Transverse colon (tissue), 4 donors: Measurements from ENCODE around the gene PREX1. TPM values are rescaled to one million over a fixed set of nuclear protein-coding genes. Genes with fewer than 3 reads are reported as not detected.

Experiments
- DNase-seq: peaks from one replicate; pipeline ENCODE4 v3.0.0-alpha.2; 2019
- H3K27ac ChIP-seq, 4 donors: fragments of 200-600 bp; sonication (generic); 2 replicates each; pipeline ENCODE4 v1.5.1; 2016 to 2018; ENCODE audit warnings: inconsistent platforms in 4 of 4
- H3K27me3 ChIP-seq: fragments of 200-600 bp; sonication (generic); 2 replicates; pipeline ENCODE4 v1.5.1; 2017; ENCODE audit warnings: inconsistent platforms
- H3K36me3 ChIP-seq, 4 donors: fragments of 200-600 bp; sonication (generic); 2 replicates each; pipeline ENCODE4 v1.5.1; 2017 to 2019; ENCODE audit warnings: inconsistent platforms in 4 of 4
- H3K4me1 ChIP-seq, 4 donors: fragments of 200-600 bp; sonication (generic); 2 replicates each; pipeline ENCODE4 v1.5.1; 2017 to 2020; ENCODE audit warnings: inconsistent platforms in 4 of 4
- H3K4me3 ChIP-seq, 4 donors: fragments of 200-600 bp; sonication (generic); 1 replicate in 1 of 4; 2 replicates in 3 of 4; pipeline versions ENCODE4 v1.5.1 to v1.6.1; 2017 to 2019; ENCODE audit warnings: inconsistent platforms in 4 of 4
- H3K9me3 ChIP-seq, 2 donors: fragments of 200-600 bp; sonication (generic); 2 replicates each; pipeline ENCODE4 v1.5.1; 2017 to 2019; ENCODE audit warnings: inconsistent platforms in 2 of 2
- EP300 ChIP-seq: sonication (generic); formaldehyde crosslinking; IDR thresholded peaks from one replicate; pipeline ENCODE4 v1.6.1; 2017; ENCODE audit warnings: antibody characterized with exemption, low read depth
- POLR2A ChIP-seq: fragments of 450-650 bp; IDR thresholded peaks from one replicate; pipeline ENCODE4 v1.6.1; 2016; ENCODE audit warnings: antibody characterized with exemption, mild to moderate bottlenecking, moderate library complexity
- POLR2AphosphoS5 ChIP-seq, 3 donors: sonication (generic); formaldehyde crosslinking; IDR thresholded peaks; one replicate each; pipeline ENCODE4 v1.6.1; 2016; ENCODE audit warnings: antibody characterized with exemption in 3 of 3
- WGBS, 2 donors: methylation state at CpG; one replicate each; pipeline ENCODE4 v1.1.5; 2018; ENCODE audit warnings: low coverage in 1 of 2; 5-methylcytosine and 5-hydroxymethylcytosine counted together
- in situ Hi-C, 4 donors: fragments of 200-750 bp; cut with MboI; loops; one replicate each; pipeline versions ENCODE4 v1.15.0 to v1.15.1; 2017; ENCODE audit warnings: low sequenced_read_pairs in 3 of 4, low pct_ligation_motif_present in 1 of 4, low pct_unique_long_range_greater_than_20kb in 1 of 4
- intact Hi-C: fragments of 100-400 bp; cut with DNase I; formaldehyde crosslinking; loops from one replicate; pipeline ENCODE4 v1.15.1; 2023; ENCODE audit warnings: low total_unique reads
- total RNA-seq, 4 donors: library from RNA; depleted of rRNA; stranded (reverse); fragments of >200 nt; gene quantifications; one replicate each; pipeline ENCODE4 v1.1.0, GENCODE V29; 2016
- TF ChIP-seq, protein P1 (sequence below), 5 experiments: fragments of 200-600 bp in 3 of 5; fragments of 450-650 bp in 2 of 5; sonication (generic) in 3 of 5; IDR thresholded peaks; 1 replicate in 2 of 5; 2 replicates in 3 of 5; pipeline ENCODE4 v1.5.1; 2016 to 2017; ENCODE audit warnings: antibody characterized with exemption in 5 of 5, inconsistent platforms in 3 of 5, mild to moderate bottlenecking in 2 of 5, moderate library complexity in 1 of 5

Gene PREX1
- total RNA-seq, 4 donors from 2014 or later = 10.9 to 29.9 (median 16.6) TPM

GRCh38 chr20:48809673-48810072, 18.1 kb downstream of the PREX1 start:
- intact Hi-C loops = no loop called here

DNA sequence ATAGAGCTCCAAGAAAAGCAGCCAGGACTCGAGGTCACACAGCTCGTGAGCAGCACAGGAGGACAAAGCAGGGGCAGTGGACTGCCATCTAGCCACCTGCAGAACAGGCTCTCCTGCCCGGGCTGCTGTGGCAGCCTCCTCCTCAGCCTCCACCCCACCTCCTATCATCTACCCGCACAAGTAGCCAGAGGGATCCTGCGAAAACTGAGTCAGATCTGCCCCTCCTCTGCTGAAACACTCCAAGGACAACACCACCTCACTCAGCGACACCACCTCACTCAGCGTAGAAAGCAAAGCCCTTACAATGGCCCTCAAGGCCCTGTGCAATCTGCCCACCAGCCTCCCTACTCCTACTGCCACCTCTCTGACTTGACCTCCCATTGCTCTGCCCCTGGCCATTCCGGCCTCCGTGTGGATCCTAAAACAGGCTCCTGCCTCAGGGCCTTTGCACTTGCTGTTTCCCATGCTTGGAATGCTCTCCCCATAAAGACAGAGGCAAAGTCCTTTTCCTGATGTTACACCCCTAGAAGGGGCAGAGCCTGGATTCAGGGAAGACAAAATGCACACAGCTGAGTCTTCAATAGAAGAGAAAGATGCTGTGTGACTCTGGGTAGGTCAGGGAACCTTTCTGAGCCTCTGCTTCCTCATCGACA, 19.3 kb downstream of the PREX1 start:
- Histone ChIP-seq H3K36me3 (no peaks in the 10 kb centered on the region), H3K4me1 (peaks cover 0 to 12% (median 0%) of the 10 kb centered on the region in 4 donors), H3K27ac (no peak overlapping the region), H3K4me3 (no peak overlapping the region), H3K27me3 (no peaks in the 10 kb centered on the region), H3K9me3 (no peaks in the 10 kb centered on the region)
- DNase-seq = no peak
- WGBS, 2 donors = 87% methylated on average over 10 of the region's 10 CpGs; no CpG with 5 or more reads in 1 of the 2 donors
- TF ChIP-seq POLR2A = no peak
- TF ChIP-seq POLR2AphosphoS5 (IDR thresholded peaks at IDR 0.05) = no peak
- TF ChIP-seq, protein P1, sequence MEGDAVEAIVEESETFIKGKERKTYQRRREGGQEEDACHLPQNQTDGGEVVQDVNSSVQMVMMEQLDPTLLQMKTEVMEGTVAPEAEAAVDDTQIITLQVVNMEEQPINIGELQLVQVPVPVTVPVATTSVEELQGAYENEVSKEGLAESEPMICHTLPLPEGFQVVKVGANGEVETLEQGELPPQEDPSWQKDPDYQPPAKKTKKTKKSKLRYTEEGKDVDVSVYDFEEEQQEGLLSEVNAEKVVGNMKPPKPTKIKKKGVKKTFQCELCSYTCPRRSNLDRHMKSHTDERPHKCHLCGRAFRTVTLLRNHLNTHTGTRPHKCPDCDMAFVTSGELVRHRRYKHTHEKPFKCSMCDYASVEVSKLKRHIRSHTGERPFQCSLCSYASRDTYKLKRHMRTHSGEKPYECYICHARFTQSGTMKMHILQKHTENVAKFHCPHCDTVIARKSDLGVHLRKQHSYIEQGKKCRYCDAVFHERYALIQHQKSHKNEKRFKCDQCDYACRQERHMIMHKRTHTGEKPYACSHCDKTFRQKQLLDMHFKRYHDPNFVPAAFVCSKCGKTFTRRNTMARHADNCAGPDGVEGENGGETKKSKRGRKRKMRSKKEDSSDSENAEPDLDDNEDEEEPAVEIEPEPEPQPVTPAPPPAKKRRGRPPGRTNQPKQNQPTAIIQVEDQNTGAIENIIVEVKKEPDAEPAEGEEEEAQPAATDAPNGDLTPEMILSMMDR (IDR thresholded peaks at IDR 0.05) = no peak
- no peak for TF ChIP-seq EP300
- in situ Hi-C loops = no loop called here
- intact Hi-C loops = no loop called here

More at GRCh38 chr20:48809673-48810072, 18.1 kb downstream of the PREX1 start:
- H3K27me3 ChIP-seq = no peaks in the 10 kb centered on the region
- H3K27ac ChIP-seq = no peak overlapping the region
- H3K9me3 ChIP-seq = no peaks in the 10 kb centered on the region
- no peak for DNase-seq
- TF ChIP-seq POLR2A (no peak), POLR2AphosphoS5 (IDR thresholded peaks at IDR 0.05) (no peak), EP300 (no peak)
- TF ChIP-seq, protein P1 (IDR thresholded peaks at IDR 0.05) = no peak
- no peaks in the 10 kb centered on the region for H3K36me3 ChIP-seq
- WGBS, 2 donors = 75 to 100% methylated on average over 1 to 5 of the region's 5 CpGs
- no peak overlapping the region for H3K4me3 ChIP-seq
- peaks cover 0 to 12% (median 0%) of the 10 kb centered on the region in 4 donors for H3K4me1 ChIP-seq
- in situ Hi-C loops = no loop called here

DNA sequence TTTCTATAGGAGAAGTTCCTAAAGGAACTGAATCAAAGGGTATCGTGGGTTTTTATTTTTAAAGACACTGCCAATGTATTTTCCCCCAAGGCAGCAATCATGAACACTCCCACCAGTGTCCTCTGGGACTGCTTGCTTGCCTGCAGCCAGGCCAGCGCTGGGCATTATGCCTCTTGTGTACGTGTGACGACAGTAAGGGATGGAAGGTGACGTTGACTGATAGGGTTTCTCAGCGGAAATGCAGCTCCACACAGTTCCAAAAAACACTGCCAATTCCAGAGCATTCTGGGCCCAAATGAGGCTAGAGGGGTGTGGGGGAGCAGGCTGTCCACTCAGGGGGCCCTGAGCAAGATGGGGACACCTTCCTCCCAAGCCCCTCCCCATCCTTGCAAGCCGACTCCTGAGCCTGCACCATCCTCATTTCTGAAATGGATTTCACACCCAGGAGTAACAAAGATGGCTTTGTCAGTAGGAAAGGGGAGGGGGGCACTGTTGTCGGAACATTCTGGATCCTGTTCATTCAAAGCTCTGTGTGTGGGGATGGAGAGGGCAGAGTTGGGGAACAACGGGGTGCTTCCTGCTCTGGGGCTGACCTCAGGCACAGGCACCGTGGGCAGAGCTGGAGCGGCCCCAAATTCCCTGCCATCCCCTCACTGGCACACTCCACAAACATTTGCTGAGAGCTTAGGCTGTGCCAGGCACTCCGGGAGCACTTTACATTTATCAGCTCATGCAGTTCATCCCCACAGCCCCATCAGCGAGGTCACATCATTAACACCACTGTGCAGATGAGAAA, 20.0 kb downstream of the PREX1 start:
- 79 to 95% methylated on average over 5 to 12 of the region's 13 CpGs for WGBS, 2 donors
- peaks cover 0 to 9% (median 0%) of the 10 kb centered on the region in 4 donors for H3K4me1 ChIP-seq
- in situ Hi-C loops (no loop called here), intact Hi-C loops (no loop called here)
- H3K36me3 ChIP-seq = no peaks in the 10 kb centered on the region
- no peak overlapping the region for H3K4me3 ChIP-seq
- DNase-seq = no peak
- no peak overlapping the region for H3K27ac ChIP-seq
- TF ChIP-seq POLR2AphosphoS5 (IDR thresholded peaks at IDR 0.05) (no peak), EP300 (no peak), POLR2A (no peak)
- TF ChIP-seq, protein P1 (IDR thresholded peaks at IDR 0.05) = no peak
- H3K27me3 ChIP-seq = no peaks in the 10 kb centered on the region
- no peaks in the 10 kb centered on the region for H3K9me3 ChIP-seq

DNA sequence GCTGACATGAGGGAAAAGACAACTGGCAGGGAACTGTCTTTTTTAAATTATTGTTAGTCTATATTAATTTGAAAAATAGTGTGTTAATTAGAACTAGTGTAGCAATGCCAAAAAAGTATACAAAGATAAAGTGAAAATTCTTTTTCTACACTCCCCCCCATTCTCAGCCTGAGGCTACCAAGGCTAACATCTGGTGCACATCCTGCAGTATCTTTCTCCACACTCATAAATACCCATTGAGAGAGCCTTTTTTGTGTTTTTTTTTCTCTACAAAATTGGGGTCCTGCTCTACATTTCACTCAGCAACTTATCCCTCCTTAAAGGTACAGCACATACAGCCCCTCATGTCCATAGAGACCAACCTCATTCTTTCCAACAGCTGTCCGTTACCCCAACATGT, 20.7 kb downstream of the PREX1 start:
- no peak overlapping the region for H3K4me3 ChIP-seq
- H3K27me3 ChIP-seq = no peaks in the 10 kb centered on the region
- H3K4me1 ChIP-seq = peaks cover 0 to 8% (median 0%) of the 10 kb centered on the region in 4 donors
- DNase-seq = no peak
- TF ChIP-seq EP300 (no peak), POLR2A (no peak), POLR2AphosphoS5 (IDR thresholded peaks at IDR 0.05) (no peak)
- TF ChIP-seq, protein P1 (IDR thresholded peaks at IDR 0.05) = no peak
- H3K27ac ChIP-seq = no peak overlapping the region
- no peaks in the 10 kb centered on the region for H3K9me3 ChIP-seq
- no peaks in the 10 kb centered on the region for H3K36me3 ChIP-seq
- intact Hi-C loops = no loop called here
- WGBS, 2 donors = 97 to 100% methylated on average over 1 of the region's 1 CpG
- in situ Hi-C loops = no loop called here
